22Rv1 (cell line): Measurements from ENCODE around the gene UGT1A8.
"Not testable (repeated sequence)": the region's sequence is repeated elsewhere in the genome, so short reads cannot be mapped to it uniquely, and the experiment has no call there.

Experiments
- H3K27ac ChIP-seq: fragments of 450-650 bp; 2 replicates; pipeline ENCODE4 v1.5.1; 2017
- ZFX ChIP-seq: fragments of 450-650 bp; IDR thresholded peaks from 2 replicates; pipeline ENCODE4 v1.6.1; 2017; ENCODE audit warnings: antibody characterized with exemption, borderline replicate concordance
- TF ChIP-seq, protein P1 (sequence below): fragments of 450-650 bp; IDR thresholded peaks from 2 replicates; pipeline ENCODE4 v1.5.1; 2017; ENCODE audit warnings: mild to moderate bottlenecking

UGT1A8 gene

DNA sequence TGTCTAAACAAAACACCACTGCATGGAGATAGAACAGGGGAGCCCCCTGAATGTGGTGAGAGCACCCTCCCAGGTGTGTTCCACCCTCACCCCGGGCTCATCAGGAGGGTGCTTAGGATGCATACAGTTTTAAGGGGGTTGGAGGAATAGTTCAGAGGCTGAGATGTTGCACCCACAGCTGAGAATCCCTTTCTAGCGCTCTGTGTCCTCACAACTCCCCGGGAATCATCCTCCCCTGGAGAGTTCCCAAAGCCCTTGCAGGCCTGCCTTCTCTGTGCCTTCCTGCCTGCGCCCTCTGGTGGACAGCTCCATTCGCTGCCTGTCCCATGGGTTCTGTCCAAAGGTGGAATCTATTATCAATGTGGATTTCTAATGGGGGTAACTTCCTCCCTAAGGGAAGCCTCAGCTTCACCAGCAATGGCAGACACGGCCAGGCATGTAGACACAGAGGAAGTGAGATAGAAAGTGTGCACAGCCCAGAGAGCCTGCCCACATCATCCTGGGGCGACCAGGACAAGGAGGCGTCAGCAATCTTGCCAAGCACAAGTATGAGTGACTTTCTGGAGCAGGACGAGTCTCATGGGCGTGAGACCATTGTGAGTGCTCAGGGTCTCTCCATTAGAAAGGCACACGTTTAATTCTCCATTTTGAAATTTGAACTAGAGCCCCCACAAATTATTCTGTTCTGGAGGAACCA lies 94.0 kb downstream of the UGT1A8 start:
- H3K27ac ChIP-seq: no peak overlapping the region

DNA sequence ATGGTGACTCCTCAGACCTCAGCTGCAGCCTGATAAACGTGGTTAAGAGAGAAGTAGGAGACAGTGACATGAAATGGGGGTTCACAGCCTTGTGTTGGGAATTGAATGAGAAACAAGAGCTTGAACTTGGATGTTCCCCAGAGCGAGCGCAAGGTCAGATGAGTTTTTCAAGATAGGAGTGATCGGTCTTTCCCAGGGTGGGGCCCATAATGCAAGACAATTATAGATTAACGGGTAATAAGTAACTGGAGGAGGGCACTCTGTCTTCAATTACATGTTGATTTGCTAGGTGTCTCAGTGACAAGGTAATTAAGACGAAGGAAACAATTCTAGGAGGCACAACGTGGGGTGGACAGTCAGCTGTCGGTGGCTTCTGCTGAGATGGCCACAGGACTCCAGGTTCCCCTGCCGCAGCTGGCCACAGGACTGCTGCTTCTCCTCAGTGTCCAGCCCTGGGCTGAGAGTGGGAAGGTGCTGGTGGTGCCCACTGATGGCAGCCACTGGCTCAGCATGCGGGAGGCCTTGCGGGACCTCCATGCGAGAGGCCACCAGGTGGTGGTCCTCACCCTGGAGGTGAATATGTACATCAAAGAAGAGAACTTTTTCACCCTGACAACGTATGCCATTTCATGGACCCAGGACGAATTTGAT lies 95.3 kb downstream of the UGT1A8 start, which contains the start of gene UGT1A5:
Gene UGT1A5 (plus strand): TSS at position 297 of the 651 bp plus-strand sequence. CDS start 85 bp downstream, at position 382.
- TF ChIP-seq ZFX: no peak
- TF ChIP-seq, protein P1, sequence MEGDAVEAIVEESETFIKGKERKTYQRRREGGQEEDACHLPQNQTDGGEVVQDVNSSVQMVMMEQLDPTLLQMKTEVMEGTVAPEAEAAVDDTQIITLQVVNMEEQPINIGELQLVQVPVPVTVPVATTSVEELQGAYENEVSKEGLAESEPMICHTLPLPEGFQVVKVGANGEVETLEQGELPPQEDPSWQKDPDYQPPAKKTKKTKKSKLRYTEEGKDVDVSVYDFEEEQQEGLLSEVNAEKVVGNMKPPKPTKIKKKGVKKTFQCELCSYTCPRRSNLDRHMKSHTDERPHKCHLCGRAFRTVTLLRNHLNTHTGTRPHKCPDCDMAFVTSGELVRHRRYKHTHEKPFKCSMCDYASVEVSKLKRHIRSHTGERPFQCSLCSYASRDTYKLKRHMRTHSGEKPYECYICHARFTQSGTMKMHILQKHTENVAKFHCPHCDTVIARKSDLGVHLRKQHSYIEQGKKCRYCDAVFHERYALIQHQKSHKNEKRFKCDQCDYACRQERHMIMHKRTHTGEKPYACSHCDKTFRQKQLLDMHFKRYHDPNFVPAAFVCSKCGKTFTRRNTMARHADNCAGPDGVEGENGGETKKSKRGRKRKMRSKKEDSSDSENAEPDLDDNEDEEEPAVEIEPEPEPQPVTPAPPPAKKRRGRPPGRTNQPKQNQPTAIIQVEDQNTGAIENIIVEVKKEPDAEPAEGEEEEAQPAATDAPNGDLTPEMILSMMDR: no peak

More for the DNA sequence above, 94.0 kb downstream of the UGT1A8 start:
- TF ChIP-seq ZFX: no peak
- TF ChIP-seq, protein P1: peak; percentile 96

DNA sequence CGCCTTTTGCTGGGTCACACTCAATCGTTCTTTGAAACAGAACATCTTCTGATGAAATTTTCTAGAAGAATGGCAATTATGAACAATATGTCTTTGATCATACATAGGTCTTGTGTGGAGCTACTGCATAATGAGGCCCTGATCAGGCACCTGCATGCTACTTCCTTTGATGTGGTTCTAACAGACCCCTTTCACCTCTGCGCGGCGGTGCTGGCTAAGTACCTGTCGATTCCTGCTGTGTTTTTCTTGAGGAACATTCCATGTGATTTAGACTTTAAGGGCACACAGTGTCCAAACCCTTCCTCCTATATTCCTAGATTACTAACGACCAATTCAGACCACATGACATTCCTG lies 95.8 kb downstream of the UGT1A8 start:
- no peak for TF ChIP-seq ZFX
- TF ChIP-seq, protein P1: no peak
- H3K27ac ChIP-seq: no peak overlapping the region

More for the DNA sequence above, 95.3 kb downstream of the UGT1A8 start, which contains the start of gene UGT1A5:
- H3K27ac ChIP-seq: no peak within 1 kb of the TSS

DNA sequence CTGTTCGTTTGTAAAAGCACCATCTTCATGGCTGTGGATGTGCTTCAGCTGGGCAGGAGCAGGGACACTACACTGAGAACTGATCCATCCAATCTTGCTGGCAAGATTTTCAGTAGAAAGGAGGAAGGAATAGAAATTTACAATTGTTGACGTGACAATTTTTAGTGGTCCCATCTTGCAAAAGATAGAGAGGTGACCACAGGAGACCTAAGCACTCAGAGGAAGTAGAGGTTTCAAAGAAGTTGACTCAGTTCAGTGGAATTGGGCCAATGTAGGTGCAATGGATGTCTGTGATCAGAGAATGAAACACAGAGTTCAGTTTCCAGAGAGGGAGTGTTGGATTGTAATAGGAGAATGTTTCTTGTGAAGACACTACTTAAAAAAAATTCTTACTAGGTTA lies 96.7 kb downstream of the UGT1A8 start:
- TF ChIP-seq, protein P1: no peak
- no peak for TF ChIP-seq ZFX
- no peak overlapping the region for H3K27ac ChIP-seq

DNA sequence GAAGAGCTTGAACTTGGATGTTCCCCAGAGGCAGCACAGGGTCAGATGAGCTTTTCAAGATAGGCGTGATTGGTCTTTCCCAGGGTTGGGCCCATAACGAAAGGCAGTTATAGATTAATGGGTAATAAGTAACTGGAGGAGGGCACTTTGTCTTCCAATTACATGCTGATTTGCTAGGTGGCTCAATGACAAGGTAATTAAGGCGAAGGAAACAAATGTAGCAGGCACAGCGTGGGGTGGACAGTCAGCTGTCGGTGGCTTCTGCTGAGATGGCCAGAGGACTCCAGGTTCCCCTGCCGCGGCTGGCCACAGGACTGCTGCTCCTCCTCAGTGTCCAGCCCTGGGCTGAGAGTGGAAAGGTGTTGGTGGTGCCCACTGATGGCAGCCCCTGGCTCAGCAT lies 101.1 kb downstream of the UGT1A8 start, which contains the start of gene UGT1A4:
Gene UGT1A4 (plus strand): TSS at position 185 of the 400 bp plus-strand sequence. CDS start 85 bp downstream, at position 270.
- TF ChIP-seq, protein P1: no peak
- no peak for TF ChIP-seq ZFX
- H3K27ac ChIP-seq: no peak within 1 kb of the TSS

DNA sequence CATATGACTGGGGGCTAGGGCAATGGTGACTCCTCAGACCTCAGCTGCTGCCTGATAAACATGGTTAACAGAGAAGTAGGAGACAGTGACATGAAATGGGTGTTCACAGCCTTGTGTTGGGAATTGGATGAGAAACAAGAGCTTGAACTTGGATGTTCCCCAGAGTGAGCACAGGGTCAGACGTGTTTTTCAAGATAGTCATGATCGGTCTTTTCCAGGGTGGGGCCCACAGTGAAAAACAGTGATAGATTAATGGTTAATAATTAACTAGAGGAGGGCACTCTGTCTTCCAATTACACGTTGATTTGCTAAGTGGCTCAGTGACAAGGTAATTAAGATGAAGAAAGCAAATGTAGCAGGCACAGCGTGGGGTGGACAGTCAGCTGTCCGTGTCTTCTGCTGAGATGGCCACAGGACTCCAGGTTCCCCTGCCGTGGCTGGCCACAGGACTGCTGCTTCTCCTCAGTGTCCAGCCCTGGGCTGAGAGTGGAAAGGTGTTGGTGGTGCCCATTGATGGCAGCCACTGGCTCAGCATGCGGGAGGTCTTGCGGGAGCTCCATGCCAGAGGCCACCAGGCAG lies 111.4 kb downstream of the UGT1A8 start, which contains the start of gene UGT1A3:
Gene UGT1A3 (plus strand): TSS at position 320 of the 579 bp plus-strand sequence. CDS start 85 bp downstream, at position 405.
- no peak for TF ChIP-seq ZFX
- TF ChIP-seq, protein P1: no peak
- H3K27ac ChIP-seq: peak within 1 kb of the TSS; percentile 53

DNA sequence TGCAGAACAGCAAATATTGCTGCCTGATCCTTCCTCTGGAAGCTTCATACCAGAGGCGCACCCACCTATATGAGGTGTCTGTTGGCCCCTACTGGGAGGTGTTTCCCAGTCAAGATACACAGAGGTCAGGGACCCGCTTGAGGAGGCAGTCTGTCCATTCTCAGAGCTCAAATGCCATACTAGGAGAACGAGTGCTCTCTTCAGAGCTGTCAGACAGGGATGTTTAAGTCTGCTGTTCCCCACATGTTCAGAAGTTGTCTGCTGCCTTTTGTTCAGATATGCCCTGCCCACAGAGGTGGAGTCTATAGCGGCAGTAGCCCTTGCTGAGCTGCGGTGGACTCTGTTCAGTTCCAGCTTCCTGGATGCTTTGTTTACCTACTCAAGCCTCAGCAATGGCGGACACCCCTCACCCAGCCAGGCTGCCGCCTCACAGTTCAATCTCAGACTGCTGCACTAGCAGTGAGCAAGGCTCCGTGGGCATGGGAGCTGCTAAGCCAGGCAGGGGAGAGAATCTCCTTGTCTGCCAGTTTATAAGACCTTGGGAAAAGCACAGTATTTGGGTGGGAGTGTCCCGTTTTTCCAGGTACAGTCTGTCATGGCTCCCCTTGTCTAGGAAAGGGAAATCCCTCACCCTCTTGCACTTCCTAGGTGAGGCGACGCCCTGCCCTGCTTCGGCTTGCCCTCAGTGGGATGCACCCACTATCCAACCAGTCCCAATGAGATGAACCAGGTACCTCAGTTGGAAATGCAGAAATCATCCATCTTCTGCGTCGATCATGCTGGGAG lies 119.6 kb downstream of the UGT1A8 start:
- H3K27ac ChIP-seq: not testable (repeated sequence)
